LNCAP (cell line): ENCODE results near the gene FCN3.

Source experiments
- TF ChIP-seq, protein P1 (sequence below): fragments of 450-650 bp; IDR thresholded peaks from 2 replicates; pipeline ENCODE4 v1.5.1; 2017; ENCODE audit warnings: mild to moderate bottlenecking

Gene FCN3

DNA sequence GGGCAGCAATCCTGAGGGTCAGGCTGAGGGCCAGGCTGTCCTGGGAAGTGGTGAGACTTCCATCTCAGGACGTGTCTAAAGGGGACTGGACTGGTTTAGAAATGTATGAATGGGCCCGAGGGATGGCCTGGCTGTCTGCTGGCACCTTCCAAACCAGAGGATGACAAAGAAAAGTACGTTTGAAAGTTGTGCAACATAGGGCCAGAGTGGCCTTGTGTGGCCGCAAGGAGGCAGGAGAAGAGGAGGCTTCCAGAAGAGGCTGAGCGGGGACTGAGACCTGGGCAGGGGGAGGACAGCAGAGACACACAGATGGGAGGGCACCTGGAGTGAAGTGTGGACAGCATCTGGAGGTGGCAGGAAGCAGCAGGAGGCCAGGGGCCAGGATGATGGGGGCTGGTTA, 35.4 kb downstream of the FCN3 start:
- TF ChIP-seq, protein P1, sequence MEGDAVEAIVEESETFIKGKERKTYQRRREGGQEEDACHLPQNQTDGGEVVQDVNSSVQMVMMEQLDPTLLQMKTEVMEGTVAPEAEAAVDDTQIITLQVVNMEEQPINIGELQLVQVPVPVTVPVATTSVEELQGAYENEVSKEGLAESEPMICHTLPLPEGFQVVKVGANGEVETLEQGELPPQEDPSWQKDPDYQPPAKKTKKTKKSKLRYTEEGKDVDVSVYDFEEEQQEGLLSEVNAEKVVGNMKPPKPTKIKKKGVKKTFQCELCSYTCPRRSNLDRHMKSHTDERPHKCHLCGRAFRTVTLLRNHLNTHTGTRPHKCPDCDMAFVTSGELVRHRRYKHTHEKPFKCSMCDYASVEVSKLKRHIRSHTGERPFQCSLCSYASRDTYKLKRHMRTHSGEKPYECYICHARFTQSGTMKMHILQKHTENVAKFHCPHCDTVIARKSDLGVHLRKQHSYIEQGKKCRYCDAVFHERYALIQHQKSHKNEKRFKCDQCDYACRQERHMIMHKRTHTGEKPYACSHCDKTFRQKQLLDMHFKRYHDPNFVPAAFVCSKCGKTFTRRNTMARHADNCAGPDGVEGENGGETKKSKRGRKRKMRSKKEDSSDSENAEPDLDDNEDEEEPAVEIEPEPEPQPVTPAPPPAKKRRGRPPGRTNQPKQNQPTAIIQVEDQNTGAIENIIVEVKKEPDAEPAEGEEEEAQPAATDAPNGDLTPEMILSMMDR = no peak

DNA sequence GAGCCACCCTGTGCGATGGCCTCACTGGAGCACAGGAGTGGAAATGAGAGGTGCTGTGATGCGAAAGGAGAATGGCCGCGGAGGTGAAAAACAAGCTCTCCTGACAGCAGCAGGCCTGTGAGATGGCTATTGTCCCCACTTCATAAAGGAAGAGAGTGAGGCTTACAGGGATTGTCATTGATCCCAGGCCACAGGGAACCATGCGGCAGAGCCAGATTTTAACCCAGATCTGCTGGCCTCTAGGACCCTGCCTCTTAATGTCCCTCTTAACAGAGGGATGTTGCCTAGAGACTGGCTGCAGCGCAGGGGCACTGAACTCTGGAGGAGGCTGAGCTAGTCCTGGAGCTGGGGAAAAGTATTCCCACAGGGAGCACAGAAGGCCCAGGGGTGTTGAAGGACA, 35.9 kb downstream of the FCN3 start:
- TF ChIP-seq, protein P1 = no peak

DNA sequence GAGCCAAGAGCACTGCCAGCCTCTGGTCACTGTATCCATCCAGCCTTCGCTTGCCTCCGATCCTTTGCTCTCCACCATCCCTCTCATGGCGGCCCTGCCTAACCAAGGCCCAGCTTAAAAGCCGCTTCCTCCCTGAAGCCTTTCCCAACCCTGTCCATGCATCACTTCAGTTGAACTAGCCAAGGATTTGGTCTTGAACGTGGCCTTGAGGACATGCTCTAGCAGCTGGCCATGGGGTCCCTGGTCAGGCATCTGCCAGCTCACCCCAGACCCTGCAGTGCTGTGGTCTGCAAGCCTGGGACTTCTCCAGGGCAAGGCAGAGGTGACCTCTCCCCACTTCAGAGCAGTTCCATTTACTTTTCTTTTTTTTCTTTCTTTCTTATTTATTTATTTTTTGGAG, 37.9 kb downstream of the FCN3 start:
- TF ChIP-seq, protein P1 = no peak

DNA sequence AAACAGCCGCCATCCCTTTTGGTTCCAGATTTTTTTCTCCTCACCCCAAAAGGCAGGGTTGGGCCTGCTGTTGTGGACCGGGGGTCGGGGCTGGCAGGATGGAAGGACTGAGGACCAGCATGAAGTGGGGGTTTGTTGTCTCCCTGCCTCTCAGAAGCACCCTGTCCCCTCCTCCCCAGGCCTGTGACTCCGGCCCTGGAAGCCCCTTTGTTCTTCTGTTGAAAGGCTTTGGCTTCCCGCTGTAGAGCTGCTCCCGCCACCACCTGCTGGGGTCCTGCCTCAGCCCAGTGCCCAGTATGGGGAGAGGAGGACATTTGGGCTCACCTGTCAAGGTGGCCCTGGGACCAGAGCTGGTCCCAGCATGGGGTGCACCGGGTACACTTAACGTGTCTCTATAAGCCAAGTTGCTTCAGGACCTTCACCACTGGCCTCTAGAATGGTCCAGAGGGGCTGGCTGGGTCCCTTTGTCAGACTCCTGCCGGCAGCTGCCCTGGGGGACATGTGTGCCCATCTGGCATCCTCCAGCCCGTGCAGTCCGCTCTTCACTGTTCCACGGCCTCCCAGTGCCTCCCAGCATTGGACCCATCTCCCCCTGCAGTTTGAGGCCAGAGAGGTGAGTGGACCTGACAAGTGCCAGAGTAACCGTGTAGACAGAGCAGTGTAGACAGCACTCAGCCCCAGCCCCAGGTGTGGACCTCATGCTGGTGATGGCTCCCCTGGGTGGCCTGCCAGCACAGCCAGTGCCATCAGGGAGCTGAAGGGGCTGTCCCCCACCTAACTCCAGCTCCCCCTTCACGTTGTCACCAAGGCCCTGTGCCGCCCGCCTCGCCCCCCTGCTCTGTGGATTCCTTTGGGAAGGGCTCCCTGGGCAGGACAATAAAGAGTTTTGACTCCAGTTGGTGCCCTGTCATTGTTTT, 38.9 kb downstream of the FCN3 start:
- TF ChIP-seq, protein P1 = no peak

DNA sequence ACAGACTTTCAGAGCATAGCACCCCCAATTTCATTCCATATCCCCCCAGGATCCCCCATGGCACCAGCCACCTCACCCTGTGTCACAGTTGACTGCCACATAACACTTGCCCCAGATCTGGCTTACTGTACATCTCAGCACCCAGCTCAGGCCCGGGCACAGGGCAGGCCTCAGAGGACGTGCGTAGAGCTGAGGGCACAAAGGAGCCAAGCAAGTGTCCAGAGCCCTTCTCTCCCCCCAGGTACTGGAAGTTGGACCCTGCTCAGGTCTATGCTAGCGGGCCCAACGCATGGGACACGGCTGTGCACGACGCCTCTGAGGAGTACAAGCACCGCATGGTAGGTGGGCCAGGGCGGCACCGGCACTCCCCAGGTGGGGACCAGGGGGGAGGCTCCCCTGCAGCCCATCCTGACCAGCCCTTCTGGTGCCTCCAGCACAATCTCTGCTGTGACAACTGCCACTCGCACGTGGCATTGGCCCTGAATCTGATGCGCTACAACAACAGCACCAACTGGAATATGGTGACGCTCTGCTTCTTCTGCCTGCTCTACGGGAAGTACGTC, 40.8 kb downstream of the FCN3 start:
- TF ChIP-seq, protein P1 = no peak

DNA sequence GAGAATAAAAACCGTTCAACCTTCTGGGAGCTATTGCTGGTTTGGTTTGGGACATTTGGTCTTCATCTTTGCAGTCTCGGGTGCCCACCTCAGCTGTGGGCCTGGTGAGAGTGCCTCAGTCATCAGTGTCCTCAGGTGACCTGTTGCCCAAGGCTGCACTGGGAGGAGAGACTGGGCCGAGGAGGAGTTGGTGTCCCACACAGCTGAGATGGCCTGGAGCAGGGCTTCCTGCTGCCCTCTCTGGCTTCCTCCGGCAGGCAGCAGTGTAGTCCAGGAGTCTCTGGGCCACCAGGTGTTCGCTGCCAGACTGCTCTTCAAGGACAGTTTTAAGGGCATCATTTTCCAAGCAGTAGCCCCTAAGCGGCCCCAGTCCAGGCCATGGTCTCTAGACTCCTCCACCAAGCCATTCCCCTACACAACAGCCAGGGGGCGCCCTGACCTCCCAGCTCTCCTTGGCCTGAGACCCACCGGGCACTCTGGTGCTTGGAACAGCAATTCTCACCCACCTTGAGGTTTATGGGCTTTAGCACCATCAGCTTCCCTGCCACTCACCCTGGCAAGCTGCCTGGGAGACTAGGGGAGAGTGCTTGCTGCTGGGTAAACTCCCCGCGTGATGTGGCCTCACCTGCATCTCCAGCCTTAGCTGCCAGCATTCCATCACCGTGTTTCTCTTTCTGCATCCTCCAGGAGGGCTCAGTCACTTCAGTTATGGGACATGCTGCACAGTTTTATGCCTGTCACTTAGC, 41.9 kb downstream of the FCN3 start:
- TF ChIP-seq, protein P1 = peak; percentile 91

DNA sequence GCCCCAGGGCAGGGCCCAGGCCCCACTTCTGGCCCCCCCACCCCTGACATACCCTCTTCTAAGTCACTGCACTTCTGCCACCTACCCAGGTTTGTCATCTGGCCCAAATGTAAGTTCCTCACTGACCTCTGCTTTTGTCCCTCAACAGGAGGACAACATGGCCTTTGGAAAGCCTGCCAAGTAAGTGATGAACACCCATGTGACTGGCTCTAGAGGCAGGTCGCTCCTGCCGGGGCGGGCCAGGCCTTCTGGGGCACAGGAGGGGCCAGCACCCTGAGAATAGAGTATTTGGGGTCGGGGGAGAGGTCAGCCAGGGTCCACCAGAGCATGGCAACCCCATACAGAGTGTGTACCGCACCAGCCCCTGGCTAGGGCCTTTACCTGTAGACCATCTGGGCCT, 42.7 kb downstream of the FCN3 start:
- TF ChIP-seq, protein P1 = no peak
